ENCODE results near the gene HOXA5.
A peak's percentile ranks its signal among the peaks of the same experiment; 100 is the strongest.

Gene HOXA5

DNA sequence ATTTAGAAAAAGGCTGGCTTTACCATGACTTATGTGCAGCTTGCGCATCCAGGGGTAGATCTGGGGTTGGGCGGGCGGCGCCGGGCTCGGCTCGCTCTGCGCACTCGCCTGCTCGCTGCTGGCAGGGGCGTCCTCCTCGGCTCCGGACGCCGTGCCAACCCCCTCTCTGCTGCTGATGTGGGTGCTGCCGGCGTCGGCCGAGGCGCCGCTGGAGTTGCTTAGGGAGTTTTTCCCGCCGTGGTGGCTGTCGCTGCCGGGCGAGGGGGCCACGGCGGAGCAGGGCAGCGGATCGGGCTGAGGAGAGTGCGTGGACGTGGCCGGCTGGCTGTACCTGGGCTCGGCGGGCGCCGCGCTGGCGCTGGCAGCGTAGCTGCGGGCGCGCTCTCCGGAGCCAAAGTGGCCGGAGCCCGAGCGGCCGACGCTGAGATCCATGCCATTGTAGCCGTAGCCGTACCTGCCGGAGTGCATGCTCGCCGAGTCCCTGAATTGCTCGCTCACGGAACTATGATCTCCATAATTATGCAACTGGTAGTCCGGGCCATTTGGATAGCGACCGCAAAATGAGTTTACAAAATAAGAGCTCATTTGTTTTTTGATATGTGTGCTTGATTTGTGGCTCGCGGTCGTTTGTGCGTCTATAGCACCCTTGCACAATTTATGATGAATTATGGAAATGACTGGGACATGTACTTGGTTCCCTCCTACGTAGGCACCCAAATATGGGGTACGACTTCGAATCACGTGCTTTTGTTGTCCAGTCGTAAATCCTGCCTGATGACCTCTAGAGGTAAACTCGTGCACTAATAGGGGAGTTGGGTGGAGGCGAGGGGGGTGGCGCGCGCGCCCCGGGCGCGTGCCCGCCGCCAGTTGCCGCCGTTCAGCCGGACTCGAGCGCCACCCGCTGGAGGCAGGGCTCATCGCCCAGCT is at the start of gene HOXA5:
Gene HOXA5, minus strand, starts transcription at position 659 of the 927 bp plus-strand sequence. Its CDS starts 74 bp downstream, at position 585.
- DNase-seq: peak; percentile 75

DNA sequence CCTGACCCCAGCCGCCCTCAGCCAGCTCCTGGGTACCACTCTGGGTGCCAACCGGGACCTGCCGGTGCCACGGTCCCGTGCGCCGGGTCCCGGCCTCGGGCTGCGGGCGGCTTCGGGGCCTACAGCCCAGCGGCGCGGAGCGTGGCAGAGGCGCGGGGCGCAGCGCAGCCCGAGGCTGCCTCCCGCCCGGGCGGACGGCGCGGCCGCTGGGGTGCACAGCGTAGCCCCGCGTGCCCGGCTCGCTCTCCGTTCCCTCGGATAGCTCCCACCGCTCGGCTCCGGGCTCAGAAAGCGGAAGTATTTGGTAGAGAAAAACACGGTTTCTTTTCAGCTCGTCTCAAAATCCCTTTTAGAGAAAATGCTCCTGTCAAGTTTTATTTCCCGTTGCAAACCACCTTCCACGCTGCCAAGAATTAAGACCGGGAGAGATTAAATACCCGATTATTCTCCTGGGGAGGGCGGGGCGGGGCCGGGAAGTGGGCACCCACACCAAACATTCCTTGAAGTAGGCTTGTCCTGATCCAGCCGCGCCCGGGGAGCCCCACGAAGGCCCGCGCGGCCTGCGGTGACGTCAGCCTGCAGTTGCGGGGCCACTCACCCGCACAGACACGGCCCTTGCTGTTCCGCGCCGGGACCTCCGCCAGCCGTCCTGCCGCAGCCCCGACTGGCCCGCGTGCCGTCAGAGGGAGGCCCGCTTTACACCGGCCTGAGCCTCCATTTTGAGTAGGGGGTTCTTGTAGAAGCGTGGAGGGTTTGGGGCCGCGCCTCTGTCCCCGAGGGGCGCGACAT is 49.3 kb upstream of the HOXA5 start:
- DNase-seq: peak; percentile 59

DNA sequence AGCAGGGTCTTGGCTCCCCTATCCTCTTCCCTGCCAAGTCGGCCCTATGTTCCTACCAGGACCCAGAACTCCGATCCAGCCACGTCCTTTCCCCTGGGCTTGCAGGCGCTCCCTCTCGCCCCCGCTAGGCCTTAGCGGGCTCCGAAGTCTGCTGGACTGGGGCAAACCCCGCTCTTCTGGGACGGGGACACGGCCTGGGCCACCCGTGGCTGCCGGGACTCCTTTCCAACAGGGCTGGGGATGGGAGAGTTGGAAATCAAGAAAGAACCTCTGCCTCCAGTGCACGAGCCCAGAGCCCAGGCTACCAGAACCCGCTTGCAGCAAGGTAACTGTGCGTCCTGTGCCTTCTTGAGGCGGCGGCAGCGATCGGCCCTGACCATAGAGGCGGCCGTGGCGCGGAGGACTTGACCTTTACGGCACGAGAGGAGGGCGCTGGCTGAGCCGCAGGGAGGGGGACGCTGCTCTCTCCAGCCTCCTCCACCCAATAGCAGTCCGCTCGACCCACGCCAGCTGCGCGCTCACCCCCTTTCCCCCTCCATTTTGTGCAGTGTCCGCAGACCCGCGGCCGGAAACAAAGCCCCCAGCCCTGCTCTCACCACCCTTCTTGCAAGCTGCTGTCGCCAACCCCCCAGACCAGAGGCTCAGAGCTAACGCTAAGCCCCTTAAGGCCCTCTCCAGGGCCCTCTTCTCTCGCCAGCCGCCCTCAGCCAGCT is 48.5 kb upstream of the HOXA5 start:
- DNase-seq: no peak

DNA sequence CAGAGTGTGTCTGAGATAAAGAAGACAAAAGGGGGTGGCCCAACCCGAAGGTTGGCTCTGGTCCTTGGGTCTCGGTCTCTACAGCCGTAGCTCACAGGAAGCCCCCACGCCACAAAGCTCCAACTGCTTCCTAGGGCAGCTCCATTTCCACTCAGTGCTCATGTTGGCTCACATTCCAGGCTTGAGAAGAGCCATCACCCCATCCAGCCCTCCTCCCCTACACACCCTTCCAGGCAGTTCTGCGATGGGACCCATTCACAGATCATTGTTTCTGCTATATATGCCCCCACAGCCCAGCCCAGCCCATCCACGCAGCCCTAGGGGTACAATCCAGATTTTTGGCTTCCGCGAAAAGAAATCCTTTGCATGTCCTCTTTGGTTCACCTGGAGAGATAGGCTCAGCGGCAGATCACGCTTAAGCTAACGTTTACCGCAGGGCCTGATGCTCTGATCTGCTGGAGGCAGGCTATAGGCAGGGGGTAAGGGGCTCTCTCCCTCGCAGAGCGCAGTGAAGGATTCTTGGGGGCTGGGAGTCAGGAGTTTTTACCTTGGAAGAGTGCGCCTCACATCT is 47.8 kb upstream of the HOXA5 start:
- DNase-seq: no peak

DNA sequence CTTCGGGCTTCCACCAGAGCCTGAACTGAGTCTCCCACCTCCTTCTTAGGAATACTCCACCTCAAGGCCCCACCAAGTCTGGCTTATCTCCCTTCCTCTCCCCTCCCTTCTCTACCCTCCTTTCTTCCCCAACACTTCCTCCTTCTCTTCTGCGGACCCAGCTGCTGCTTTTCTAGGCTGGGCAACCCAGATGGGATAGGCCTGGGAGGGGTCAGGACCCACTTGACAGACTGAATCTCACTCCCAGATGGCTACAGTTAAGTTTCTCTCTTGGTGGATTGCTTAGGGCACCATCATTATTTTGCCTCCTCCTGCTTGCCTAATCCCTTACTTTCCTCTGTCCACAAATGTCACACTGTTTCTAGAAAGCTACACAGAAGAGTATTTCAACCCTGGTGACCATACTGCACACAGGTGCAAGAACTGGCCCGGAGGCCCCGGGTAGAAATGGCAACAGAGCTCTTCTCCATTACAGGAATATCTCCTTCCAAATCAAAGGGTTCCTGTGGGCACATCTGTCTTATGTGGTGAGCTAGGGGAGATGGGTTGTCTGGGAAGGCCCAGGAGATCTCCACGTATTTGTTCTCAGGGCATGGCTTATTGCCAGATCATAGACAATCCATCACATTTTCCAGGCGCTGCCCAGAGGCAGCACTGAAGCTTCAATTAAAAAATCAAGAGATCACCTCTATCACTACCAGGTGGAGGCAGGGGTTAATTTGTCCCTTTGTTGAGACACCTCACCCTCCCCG is 46.7 kb upstream of the HOXA5 start:
- DNase-seq: no peak

DNA sequence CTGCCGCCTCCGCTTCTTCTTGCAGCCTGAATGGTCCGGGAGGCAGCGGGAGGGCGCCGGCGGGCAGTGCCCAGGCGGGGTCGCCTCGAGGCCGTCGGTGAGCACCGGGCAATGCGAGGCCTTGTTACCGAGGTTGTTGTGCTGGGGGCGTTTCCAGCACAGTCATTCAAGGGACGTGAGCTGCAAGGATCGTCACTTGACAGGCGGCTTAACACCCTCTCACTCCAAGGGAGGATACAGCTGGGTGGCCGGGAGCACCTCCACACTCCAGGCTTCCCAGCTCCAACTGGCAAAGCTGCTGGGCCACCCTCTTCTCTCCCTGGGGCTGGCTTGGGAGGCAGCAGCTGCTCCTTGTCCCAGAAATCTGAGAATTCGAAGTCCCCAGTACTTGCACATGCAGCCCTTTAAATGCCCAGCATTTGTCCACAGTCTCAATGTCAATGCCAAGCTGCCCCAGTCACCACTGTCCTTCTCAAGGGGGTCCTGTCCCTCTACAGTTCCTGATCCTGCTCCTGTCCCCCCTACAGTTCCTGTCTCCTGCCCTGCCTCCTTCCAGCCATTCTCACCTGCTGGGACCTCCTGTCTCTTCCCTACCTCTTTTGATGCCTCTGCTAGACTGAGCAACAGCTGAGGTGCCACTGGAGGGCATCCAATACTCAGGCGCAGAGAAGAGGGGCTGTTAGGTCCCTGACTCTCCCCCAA is 46.0 kb upstream of the HOXA5 start:
- no peak for DNase-seq

DNA sequence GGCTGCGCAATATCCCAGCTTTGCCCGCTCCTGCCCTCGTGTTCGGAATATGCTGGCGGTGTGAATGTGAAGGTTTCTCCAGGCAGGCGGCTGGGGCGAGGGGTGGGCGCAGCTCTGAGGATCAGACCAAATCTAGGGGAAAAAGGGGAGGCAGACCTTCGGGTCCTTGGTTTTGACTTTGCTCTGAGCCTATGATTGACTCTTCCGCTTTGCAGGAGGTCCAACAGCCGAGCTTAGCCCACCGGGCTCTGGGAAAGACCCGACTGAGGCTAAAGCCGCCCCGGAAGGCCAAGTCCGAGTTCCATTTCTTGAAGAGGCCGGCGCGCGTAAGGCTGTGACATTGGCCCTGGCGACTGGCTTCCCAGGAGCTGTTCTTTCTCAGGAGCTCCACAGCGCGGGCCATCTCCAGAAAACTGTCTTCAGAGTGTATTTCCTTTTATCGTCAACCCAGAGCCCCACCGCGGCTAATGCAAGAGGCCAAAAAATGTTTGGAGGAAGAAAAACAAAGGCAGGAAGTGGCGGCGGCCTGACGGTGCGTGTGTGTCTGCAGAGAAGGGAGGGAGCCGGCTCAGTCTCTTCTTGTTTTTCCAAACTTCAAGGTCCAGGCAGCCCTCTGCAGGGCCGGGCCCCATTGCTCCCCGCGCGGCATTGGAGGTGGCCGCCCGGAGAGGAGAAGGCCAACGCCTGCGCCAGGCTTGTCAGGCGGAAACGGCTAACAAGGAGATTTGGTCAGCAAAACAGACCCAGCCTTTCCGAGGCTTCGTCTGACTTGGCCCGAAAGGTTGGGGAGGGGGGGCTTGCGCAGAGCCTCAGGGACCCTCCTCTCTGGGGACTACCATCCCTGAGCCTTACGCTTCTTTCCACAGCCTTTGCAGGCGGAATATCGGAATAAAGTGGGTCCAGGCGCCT is 45.2 kb upstream of the HOXA5 start:
- peak; percentile 55 for DNase-seq

DNA sequence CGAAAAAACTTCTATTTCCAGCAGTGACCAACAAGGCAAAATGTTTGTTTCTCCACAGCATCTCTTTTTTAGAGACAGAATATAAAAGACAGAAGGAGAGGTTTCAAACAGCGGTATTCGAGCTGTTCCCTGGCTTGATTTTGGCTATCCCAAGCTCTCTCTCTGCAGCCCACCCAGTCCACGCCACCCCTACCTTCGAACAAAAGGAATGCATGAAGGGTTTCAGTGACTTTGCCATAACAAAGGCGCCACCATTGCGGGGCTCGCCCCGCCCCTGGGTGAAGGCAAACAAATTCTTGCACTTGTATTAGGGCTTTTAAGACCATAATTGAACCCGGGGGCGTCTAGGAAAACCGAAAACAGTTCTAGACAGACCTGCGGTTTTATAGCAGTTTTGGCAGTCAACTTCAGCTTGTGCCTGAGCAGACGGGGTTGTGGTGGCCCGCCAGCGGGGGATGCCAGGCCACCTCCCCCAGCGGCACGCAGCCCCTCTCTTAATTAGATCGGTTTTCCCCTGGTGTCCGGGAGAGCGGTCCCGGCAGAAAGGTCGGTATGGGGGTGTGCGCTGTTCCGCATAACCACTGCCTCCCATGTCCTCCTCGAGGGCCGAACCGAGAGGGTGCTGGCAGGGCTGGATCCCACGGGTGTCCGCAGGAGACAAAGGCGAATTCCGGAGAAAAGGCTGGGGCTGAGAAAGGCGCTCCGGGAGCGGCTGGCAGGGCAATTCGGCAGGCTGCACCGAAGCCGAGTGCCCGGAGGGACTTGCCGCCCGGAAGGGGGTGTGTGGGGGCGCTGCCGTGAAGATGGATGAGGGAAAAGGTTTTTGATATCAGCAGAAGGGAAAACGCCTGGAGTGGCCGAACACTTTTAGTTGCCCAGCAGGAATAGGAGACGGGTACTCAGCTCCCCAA is 44.2 kb upstream of the HOXA5 start:
- no peak for DNase-seq

DNA sequence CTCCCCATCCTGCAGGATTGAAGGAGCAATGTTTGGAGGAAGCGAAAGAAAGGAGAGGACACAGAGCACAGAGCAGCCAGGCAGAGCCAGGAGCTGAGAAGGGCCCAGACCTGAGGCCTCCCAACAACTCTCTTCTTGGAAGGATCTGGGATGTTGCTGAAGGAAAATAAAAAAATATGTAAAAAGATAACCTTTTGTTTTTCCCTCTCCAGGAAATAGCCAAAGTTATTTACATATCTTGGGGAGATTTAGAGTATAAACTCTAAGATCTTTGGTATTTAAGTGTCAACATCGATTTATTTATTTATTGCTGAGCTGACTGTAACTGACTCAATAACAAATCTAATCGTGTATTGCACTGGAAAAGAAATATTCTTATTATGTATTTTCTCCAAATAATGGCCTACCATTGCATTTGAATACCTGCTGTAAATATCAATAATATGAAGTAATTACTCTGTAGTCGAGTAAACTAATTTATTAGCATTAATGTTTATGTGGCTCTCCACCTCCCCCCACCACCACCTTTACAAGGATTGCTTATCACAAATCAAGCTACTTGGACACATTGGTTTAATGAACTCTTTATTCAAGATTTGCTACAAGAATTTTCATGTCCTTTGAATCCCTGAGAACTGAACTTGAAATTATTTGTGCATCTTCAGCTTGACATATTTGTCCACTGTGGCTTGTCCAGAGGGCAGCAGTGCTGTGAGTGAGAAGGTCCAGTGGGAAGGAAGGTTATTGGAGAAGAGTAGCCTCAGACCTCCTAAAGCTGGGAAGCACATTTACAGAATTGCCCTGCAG is 43.4 kb upstream of the HOXA5 start:
- no peak for DNase-seq

DNA sequence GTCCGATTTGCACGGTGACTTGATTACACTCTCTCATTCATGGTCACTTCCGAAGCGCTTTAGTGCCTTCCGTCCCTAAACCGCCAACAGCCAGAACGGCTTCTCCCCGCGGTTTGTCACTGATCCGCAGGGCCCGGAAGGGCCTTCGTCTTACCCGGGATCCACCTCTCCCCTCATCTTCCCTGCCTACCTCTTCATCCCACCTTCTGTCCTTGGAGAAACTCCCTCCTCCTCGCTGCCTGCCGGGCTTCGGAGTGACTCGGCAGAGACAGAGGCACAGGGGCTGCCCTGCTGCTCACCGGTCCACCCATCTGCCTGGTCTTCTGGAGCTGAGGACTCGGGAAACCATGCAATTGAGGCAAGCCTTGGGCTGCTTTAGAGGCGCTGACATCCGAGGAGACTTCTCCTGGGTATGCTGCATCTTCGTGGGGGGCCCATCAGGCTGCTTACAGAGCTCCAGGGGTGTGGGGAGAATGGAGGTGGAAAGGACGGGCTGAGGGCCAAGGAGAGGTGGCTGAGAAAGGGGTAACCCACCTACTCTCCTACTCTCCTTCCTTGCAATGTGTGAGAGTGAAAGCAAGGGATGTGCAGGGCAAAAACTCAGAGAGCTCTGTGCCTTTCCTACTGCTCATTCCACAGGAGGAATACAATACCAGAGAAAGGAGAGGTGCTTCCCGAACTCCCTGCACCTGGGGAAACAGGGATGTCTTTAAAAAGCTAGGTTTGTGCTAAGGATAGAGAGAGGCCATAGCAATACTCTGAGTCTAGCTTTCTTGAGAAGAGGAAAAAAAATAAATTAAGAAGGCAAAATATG is 42.6 kb upstream of the HOXA5 start:
- DNase-seq: no peak

DNA sequence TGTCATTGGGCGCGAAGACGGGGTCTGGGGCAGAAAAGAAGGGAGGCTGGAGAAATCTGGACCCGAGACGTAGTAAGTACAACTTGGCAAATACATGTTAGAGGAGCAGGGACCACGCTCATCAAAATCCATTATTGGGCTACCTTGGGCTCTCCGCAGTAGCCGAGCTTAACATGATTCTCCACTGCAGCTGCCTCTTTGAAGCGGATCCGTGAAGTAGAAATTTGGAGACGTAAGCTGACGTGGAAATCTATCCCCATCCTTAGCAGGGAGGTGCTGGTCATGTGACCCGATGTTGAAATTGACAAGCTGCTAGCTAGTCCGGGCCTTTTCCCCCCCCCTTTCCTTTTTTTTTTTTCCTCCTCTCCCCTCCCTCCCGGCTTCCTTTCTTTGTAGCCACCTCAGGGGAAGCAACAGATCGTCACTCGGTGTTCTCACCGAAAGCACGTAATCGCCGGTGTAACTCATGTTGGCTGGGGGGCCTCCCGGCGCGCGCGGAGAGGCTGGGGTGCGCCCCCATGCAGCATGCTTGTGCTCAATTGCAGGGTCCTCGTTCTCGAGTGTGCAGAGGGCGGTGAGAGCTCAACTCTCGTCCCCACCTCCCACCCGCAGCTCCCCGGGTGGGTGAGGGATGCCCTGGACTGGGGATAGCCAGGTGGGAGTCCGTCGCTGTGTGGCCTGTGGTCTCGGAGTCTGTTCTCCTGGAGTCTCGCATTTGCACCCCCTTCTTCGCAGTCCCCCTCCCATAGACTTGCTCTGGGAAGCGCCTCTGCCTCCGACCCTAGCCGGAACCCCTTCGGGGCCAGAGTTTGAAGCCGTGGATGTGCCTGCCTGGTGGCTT is 41.8 kb upstream of the HOXA5 start, which contains the start of gene HOXA11:
Gene HOXA11, minus strand, starts transcription at position 220 of the 841 bp plus-strand sequence. Its CDS starts 88 bp downstream, at position 132.
- peak; percentile 62 for DNase-seq

DNA sequence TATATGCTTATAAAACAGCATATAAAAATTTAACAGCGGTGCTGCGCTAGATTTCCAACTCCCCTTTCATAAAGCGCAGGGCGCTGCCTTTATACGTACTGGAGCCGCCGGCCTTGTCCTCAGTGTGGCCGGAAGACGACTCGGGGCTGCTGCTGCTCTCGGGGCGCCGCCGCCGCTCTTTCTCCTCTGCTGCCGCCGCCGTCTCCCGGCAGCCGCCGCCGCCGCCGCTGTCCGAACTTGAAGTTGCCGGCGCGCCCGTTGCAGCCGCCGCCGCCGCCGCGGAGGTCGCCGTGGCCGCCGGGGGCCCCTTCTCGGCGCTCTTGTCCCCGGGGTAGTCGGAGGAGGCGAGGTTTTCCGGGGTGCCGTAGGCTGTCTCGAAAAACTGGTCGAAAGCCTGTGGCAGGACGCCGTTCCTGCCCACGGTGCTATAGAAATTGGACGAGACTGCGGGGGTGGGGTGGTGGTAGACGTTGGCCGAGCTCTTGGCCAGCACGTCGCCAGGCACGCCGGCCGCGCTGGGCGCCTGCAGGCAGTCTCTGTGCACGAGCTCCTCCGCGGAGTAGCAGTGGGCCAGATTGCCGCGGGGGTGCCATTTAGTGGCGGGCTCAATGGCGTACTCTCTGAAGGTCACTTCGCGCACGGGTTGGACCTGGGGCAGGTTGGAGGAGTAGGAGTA is 41.0 kb upstream of the HOXA5 start:
- DNase-seq: no peak

DNA sequence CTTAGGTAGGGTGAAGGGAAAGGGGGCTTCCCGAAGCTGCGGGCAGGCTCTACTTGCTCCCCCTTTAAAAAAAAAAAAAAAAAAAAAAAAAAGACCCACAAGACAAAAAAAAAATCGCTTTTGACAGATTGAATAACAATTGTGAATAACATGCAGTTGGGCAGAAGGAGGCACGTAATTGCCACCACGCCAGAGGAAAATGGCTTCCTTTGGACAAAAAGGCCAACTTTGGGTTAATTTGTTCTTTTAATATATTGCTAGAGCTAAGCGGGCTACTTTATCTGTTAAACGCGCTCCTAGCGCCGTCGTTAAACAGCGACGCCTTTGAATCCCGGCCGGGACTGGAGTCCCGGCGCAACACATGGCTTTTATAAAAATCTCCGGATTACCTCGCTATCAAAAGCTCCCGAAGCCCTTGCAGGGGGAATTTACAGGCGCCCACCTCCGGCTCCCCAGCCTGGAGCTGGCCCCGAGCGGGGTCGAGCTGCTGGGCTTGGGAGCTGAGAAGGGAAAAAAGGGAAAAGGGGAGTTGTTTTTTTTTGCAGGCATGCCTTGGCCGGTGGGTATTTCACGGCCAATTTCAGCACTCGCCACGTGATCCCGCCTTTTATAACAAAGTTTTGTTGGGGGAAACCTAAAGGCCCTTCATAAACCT is 40.3 kb upstream of the HOXA5 start:
- DNase-seq: no peak

DNA sequence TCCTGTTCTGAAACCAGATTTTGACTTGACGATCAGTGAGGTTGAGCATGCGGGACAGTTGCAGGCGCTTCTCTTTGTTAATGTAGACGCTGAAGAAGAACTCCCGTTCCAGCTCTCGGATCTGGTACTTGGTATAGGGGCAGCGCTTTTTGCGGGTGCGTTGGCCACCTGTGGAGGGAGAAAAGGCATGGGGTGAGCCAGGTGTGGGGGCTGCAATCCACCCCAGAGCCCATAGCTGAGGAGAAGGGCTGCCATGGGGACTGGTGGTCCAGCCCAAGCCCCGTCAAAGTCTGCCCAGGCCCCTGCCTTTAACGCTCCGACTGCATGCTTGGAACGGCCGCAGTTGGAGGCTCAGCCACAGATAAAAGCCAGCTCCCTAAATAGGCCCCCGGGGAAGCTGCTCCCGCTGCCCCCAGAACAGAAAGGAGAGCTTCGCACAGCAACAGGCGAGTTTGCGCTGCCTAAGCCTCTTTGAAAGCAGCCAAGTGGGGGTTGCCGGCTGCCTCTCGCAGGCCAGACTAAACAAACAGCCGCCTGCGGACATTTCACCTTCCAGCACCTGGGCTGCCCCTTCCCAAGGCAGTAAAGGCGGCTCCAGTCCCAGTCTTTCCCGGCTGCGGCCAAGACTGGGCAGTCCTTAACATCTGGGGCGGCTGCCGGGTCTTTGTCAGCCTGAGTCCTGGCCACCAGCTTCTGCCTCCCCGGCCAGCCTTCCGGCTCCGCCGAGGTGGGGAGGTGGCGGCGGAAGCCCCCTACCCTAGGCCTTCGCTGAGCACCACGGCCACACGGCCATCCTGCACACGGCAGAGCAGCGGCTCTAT is 39.6 kb upstream of the HOXA5 start:
- no peak for DNase-seq

All from MV-4-11 (cell line).